22Rv1 (cell line): ENCODE results near the gene MORN1.

Experiments
- CTCF ChIP-seq: fragments of 450-650 bp; IDR thresholded peaks from 2 replicates; pipeline ENCODE4 v1.5.1; 2017; ENCODE audit warnings: mild to moderate bottlenecking
- ZFX ChIP-seq: fragments of 450-650 bp; IDR thresholded peaks from 2 replicates; pipeline ENCODE4 v1.6.1; 2017; ENCODE audit warnings: antibody characterized with exemption, borderline replicate concordance

- TF ChIP-seq CTCF (no peak), ZFX (no peak)
These were observed 60.7 kb downstream of the MORN1 start for GRCh38 chr1:2330519-2331199.
